Pancreas (tissue), 10 donors: Measurements from ENCODE around the gene SEMA7A. TPM values are rescaled to one million over a fixed set of nuclear protein-coding genes. Genes with fewer than 3 reads are reported as not detected.

Source experiments
- ATAC-seq, 4 donors: fragments of 200-7000 bp; cut with Tn5 transposase; one replicate each; pipeline versions ENCODE4 v1.8.0 to v1.9.1; 2020; ENCODE audit warnings: mild to moderate bottlenecking in 4 of 4, moderate library complexity in 4 of 4
- DNase-seq, 6 donors: peaks; one replicate each; pipeline ENCODE4 v3.0.0-alpha.2; 2020
- FAIRE-seq: peaks from 2 replicates; lab custom pipeline; 2012; peaks lifted over from hg19 to GRCh38; lab: Jason Lieb, UNC
- H3K27ac ChIP-seq, 4 donors: fragments of 200-600 bp; sonication (generic); 1 replicate in 3 of 4; 2 replicates in 1 of 4; pipeline versions ENCODE4 v1.5.0 to v1.8.0; 2020
- H3K27me3 ChIP-seq, 4 donors: fragments of 200-600 bp; one replicate each; pipeline ENCODE4 v1.8.0; 2021
- H3K36me3 ChIP-seq, 3 donors: fragments of 200-600 bp; sonication (generic) in 1 of 3; one replicate each; pipeline versions ENCODE4 v1.5.0 to v1.8.0; 2020 to 2021
- H3K4me1 ChIP-seq, 3 donors: fragments of 200-600 bp; one replicate each; pipeline ENCODE4 v1.8.0; 2021
- H3K4me3 ChIP-seq, 4 donors: fragments of 200-600 bp; sonication (generic) in 2 of 4; one replicate each; pipeline versions ENCODE4 v1.5.0 to v1.8.0; 2020 to 2021
- H3K9me3 ChIP-seq, 4 donors: fragments of 200-600 bp; one replicate each; pipeline ENCODE4 v1.8.0; 2021
- WGBS, 2 donors: extraction: QIAGEN DNeasy Blood & Tissue Kit; methylation state at CpG; one replicate each; pipeline ENCODE4 v1.1.7; 2013; 5-methylcytosine and 5-hydroxymethylcytosine counted together
- intact Hi-C, 3 donors: fragments of 100-400 bp; cut with DNase I; formaldehyde crosslinking; loops; one replicate each; pipeline versions ENCODE4 v1.11.1 to v1.14.2; 2022
- polyA plus RNA-seq, 2 donors: library from polyadenylated mRNA; stranded (reverse); fragments of 200-250 nt; gene quantifications; one replicate each; pipeline ENCODE4 v1.2.3, GENCODE V29; 2013
- total RNA-seq, 6 donors: library from RNA; stranded (reverse); fragmentation: NEBNext Ultra II Directional in 4 of 6; extraction: Animal tissue kit (Norgen Biotek cat#: 25700) in 4 of 6; gene quantifications; one replicate each; pipeline versions ENCODE4 v1.2.1 to v1.2.4, GENCODE V29; 2021 to 2023
- TF ChIP-seq, protein P1 (sequence below), 4 donors: fragments of 200-600 bp; sonication (generic) in 3 of 4; IDR thresholded peaks; one replicate each; pipeline versions ENCODE4 v1.5.0 to v1.8.0; 2021; ENCODE audit warnings: antibody characterized with exemption in 4 of 4
- donor health status: healthy with polysubstance abuse.
- donor health status: DM: no; HTN: no; CAD: no; lungs with moderate emphysema.
- donor health status: DM: no; HTN: no; CAD: no.
- donor health status: control.
- donor health status: control.
- donor health status: Bipolar disorder and iron deficiency.
- donor health status: DM: yes; HTN: yes; CAD: no.
- donor health status: DM: no; HTN: no; CAD: no.
- donor health status: DM: no; HTN: no; CAD: no.
- donor health status: DM: yes; HTN: yes; CAD: no.

Gene SEMA7A
- total and polyA plus RNA-seq, 8 donors, result 0.37 to 5.6 (median 0.76) TPM

DNA sequence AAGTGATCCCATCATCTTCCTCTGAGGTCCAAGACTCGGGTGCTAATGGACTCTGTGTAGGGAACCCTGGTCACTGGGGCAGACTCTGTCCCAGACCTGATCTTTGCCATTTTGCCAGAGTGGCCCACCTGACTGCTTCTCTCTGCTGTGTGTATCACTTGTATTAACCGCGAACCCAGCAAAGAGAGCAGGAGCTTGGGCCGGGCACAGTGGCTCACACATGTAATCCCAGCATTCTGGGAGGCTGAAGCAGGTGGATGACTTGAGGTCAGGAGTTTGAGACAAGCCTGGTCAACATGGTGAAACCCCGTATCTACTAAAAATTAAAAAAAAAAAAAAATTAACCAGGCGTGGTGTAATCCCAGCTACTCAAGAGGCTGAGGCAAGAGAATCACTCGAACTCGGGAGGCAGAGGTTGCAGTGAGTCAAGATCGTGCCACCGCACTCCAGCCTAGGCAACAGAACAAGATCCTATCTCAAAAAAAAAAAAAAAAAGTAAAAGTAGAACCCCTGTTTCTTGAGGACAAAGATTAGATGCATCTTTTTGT is 33.4 kb downstream of the SEMA7A start:
- TF ChIP-seq, protein P1, sequence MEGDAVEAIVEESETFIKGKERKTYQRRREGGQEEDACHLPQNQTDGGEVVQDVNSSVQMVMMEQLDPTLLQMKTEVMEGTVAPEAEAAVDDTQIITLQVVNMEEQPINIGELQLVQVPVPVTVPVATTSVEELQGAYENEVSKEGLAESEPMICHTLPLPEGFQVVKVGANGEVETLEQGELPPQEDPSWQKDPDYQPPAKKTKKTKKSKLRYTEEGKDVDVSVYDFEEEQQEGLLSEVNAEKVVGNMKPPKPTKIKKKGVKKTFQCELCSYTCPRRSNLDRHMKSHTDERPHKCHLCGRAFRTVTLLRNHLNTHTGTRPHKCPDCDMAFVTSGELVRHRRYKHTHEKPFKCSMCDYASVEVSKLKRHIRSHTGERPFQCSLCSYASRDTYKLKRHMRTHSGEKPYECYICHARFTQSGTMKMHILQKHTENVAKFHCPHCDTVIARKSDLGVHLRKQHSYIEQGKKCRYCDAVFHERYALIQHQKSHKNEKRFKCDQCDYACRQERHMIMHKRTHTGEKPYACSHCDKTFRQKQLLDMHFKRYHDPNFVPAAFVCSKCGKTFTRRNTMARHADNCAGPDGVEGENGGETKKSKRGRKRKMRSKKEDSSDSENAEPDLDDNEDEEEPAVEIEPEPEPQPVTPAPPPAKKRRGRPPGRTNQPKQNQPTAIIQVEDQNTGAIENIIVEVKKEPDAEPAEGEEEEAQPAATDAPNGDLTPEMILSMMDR (IDR thresholded peaks at IDR 0.05), result no peak
- Histone ChIP-seq H3K4me3 (no peak overlapping the region), H3K36me3 (no peaks in the 10 kb centered on the region), H3K27me3 (no peaks in the 10 kb centered on the region), H3K27ac (no peak overlapping the region), H3K9me3 (no peaks in the 10 kb centered on the region), H3K4me1 (no peaks in the 10 kb centered on the region)
- intact Hi-C loops, result no loop called here
- no peak for ATAC-seq
- 77% methylated on average over 10 of the region's 10 CpGs for WGBS, 2 donors
- no peak for FAIRE-seq
- no peak for DNase-seq

DNA sequence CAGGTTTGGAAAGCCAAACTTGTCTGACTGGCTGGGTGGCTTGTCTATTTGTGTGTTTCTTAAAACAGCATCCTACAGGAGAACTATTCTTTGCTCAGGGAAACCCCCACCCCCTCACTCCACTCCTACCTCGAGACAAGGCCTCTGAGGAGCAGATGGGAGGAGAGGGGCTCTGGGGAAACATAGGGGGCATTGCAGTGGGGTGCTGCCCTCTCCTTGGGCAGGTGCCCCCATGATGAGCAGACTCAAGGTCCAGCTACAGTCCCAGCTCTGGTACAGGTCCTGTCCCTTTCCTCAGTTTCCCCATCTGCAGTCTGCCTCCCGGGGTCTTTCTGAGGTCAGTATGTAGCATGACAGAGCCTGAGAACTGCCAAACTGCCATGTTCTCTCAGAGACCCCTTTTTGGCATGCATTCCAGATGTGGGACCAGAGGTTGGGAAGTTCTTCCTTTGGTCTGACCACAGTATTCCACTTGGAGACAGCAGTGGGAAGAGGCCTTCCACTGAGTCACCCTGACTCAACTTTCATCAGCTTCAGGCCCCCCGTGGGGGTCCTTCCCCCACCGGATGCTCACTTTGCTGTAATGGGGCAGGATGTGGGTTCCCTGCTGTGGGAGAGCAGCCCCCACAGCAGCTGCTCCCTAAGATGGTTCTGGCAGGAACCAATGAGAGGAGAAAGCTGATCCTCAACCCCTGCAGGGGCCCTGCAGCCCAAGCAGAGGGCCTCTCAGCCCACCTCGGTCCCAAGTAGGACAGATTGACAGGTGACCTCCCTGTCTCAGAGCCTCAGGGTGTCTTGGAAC is 34.0 kb downstream of the SEMA7A start:
- TF ChIP-seq, protein P1 (IDR thresholded peaks at IDR 0.05), result no peak
- intact Hi-C loops, result no loop called here
- Histone ChIP-seq H3K9me3 (no peaks in the 10 kb centered on the region), H3K27me3 (no peaks in the 10 kb centered on the region), H3K27ac (no peak overlapping the region), H3K4me3 (no peak overlapping the region), H3K36me3 (no peaks in the 10 kb centered on the region), H3K4me1 (no peaks in the 10 kb centered on the region)
- WGBS, 2 donors, result 19 to 37% methylated on average over 5 of the region's 5 CpGs
- ATAC-seq (no peak), FAIRE-seq (no peak), DNase-seq (no peak)

DNA sequence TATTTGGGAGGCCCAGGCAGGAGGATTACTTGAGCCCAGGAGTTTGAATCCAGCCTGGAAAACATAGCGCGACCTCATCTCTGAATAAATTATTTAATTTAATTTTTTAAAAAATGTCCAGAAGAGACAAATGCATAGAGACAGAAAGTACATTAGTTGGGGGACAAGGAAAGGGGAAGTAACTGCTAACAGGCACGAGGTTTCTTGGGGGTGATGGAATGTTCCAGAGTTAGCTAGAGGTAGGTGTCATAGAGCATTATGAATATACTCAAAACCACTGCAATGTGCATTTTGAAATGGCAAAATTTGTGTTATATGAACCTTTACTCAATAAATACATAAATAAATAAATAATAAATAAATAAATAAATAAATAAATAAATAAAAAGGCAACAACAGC is 34.7 kb downstream of the SEMA7A start:
- WGBS, 2 donors, result 87 to 88% methylated on average over 3 of the region's 3 CpGs
- no peak overlapping the region for H3K27ac ChIP-seq
- no peak overlapping the region for H3K4me3 ChIP-seq
- no peaks in the 10 kb centered on the region for H3K27me3 ChIP-seq
- no peaks in the 10 kb centered on the region for H3K9me3 ChIP-seq
- TF ChIP-seq, protein P1 (IDR thresholded peaks at IDR 0.05), result no peak
- intact Hi-C loops, result no loop called here
- DNase-seq (no peak), FAIRE-seq (no peak), ATAC-seq (no peak)
- H3K36me3 ChIP-seq, result no peaks in the 10 kb centered on the region
- H3K4me1 ChIP-seq, result no peaks in the 10 kb centered on the region

DNA sequence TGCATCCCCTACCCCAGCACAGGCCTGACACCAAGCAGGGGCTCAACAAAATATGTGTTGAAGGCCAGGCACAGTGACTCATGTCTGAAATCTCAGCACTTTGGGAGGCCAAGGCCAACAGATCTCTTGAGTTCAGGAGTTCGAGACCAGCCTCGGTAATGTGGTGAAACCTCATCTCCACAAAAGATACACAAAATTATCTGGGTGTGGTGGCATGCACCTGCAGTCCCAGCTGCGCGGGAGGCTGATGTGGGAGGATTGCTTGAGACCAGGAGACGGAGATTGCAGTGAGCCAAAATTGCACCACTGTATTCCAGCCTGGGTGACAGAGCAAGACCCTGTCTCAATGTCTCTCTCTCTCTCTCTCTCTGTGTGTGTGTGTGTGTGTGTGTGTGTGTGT is 35.6 kb downstream of the SEMA7A start:
- Histone ChIP-seq H3K4me1 (no peaks in the 10 kb centered on the region), H3K4me3 (no peak overlapping the region), H3K9me3 (no peaks in the 10 kb centered on the region), H3K27ac (no peak overlapping the region), H3K27me3 (no peaks in the 10 kb centered on the region), H3K36me3 (no peaks in the 10 kb centered on the region)
- DNase-seq (no peak), FAIRE-seq (no peak), ATAC-seq (no peak)
- intact Hi-C loops, result no loop called here
- WGBS, 2 donors, result 90 to 92% methylated on average over 5 of the region's 5 CpGs
- TF ChIP-seq, protein P1 (IDR thresholded peaks at IDR 0.05), result no peak
